Medulla oblongata (tissue), 1 donor: ENCODE results near the gene GPR89A.
"Not testable (repeated sequence)": the region's sequence is repeated elsewhere in the genome, so short reads cannot be mapped to it uniquely, and the experiment has no call there.

Experiments
- DNase-seq: peaks from one replicate; pipeline ENCODE4 v3.0.0-alpha.2; 2015; ENCODE audit errors: extremely low spot score

The GPR89A gene

GRCh38 chr1:145717833-145718232 is 110.0 kb downstream of the GPR89A start:
- DNase-seq = no peak

GRCh38 chr1:145718465-145718864 is 110.7 kb downstream of the GPR89A start:
- DNase-seq = not testable (repeated sequence)

- DNase-seq = no peak
These were observed 111.7 kb downstream of the GPR89A start, which contains the start of gene CD160 for GRCh38 chr1:145719230-145720079. Gene CD160, plus strand, starts transcription at chr1:145719499. Its CDS starts 8,829 bp downstream, at chr1:145728328.
